Liver (tissue), 3 donors: ENCODE measurements around the gene ZDHHC5.

ENCODE experiments used
- EGR1 ChIP-seq, 2 donors: IDR thresholded peaks; 2 replicates each; pipeline ENCODE4 v1.6.1; 2016 to 2018; ENCODE audit warnings: antibody characterized with exemption in 2 of 2, low read depth in 2 of 2
- FOXA1 ChIP-seq: IDR thresholded peaks from 2 replicates; pipeline ENCODE4 v1.6.1; 2016; ENCODE audit warnings: antibody characterized with exemption
- JUND ChIP-seq, 2 donors: IDR thresholded peaks; 2 replicates each; pipeline ENCODE4 v1.6.1; 2016; ENCODE audit warnings: antibody characterized with exemption in 2 of 2
- NR2F2 ChIP-seq: IDR thresholded peaks from 2 replicates; pipeline ENCODE4 v1.6.1; 2016; ENCODE audit warnings: antibody characterized with exemption
- RAD21 ChIP-seq, 2 donors: IDR thresholded peaks; 2 replicates each; pipeline ENCODE4 v1.6.1; 2016; ENCODE audit warnings: antibody characterized with exemption in 2 of 2, mild to moderate bottlenecking in 2 of 2
- RXRA ChIP-seq, 2 donors: IDR thresholded peaks; 2 replicates each; pipeline ENCODE4 v1.6.1; 2017 to 2018; ENCODE audit warnings: antibody characterized with exemption in 2 of 2, mild to moderate bottlenecking in 1 of 2
- SP1 ChIP-seq: IDR thresholded peaks from 2 replicates; pipeline ENCODE4 v1.6.1; 2018; ENCODE audit warnings: antibody characterized with exemption, mild to moderate bottlenecking
- TAF1 ChIP-seq: conservative IDR thresholded peaks from 2 replicates; pipeline ENCODE4 v1.6.1; 2016; ENCODE audit warnings: antibody characterized with exemption, mild to moderate bottlenecking
- YY1 ChIP-seq: IDR thresholded peaks from 2 replicates; pipeline ENCODE4 v1.6.1; 2016; ENCODE audit warnings: antibody characterized with exemption, mild to moderate bottlenecking
- TF ChIP-seq, protein P1 (sequence below): fragments of 150-350 bp; IDR thresholded peaks from 2 replicates; pipeline ENCODE4 v1.5.1; 2017; ENCODE audit warnings: improper control_type of control experiment, low read depth, low read length; ENCODE audit not compliant: missing input control
- TF ChIP-seq, protein P2 (sequence below): IDR thresholded peaks from 2 replicates; pipeline ENCODE4 v1.6.1; 2016; ENCODE audit warnings: antibody characterized with exemption
- TF ChIP-seq, protein P3 (sequence below): IDR thresholded peaks from 2 replicates; pipeline ENCODE4 v1.6.1; 2016; ENCODE audit warnings: antibody characterized with exemption, mild to moderate bottlenecking
- TF ChIP-seq, protein P4 (sequence below): IDR thresholded peaks from 2 replicates; pipeline ENCODE4 v1.6.1; 2016; ENCODE audit warnings: antibody characterized with exemption
- donor health status: healthy.
- donor health status: healthy.

DNA sequence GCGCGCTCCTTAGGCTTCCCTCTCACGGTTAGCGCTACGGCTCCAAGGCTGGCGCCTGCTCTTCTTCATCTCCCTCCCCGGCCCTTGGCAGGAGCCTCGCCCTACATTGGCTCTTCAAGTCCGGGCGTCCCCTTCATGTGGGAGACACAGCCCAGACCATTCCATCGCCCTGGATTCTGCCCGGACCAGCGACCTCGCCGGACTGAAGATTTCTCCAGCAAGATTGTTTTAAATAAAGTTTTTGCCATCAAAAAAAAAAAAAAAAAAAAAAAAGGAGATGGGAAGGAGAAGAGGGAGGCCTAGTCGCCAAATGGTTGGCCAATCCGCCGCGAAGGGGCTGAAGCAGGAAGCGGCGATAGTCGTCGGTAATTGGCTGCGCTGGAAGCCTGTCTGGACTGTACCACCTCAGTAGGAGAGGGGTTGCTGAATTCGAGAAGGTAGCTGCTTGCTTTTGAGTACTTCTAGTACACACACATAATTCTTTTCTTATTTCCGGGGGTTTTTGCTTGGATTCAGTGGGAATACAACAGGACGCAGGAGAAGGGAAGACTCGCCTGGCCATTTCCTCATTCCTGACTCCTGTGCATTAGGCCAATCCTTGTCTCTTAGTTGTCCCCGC is 688 bp upstream of the ZDHHC5 start:
- TF ChIP-seq, protein P1, sequence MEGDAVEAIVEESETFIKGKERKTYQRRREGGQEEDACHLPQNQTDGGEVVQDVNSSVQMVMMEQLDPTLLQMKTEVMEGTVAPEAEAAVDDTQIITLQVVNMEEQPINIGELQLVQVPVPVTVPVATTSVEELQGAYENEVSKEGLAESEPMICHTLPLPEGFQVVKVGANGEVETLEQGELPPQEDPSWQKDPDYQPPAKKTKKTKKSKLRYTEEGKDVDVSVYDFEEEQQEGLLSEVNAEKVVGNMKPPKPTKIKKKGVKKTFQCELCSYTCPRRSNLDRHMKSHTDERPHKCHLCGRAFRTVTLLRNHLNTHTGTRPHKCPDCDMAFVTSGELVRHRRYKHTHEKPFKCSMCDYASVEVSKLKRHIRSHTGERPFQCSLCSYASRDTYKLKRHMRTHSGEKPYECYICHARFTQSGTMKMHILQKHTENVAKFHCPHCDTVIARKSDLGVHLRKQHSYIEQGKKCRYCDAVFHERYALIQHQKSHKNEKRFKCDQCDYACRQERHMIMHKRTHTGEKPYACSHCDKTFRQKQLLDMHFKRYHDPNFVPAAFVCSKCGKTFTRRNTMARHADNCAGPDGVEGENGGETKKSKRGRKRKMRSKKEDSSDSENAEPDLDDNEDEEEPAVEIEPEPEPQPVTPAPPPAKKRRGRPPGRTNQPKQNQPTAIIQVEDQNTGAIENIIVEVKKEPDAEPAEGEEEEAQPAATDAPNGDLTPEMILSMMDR, result no peak
- TF ChIP-seq RAD21 (IDR thresholded peaks at IDR 0.05) (peak in 1 of 2 donors; percentile 18), FOXA1 (no peak), SP1 (peak; percentile 94), TAF1 (peak; percentile 52), YY1 (peak; percentile 80), EGR1 (IDR thresholded peaks at IDR 0.05; ENCODE audit: low read depth in 2 of 2) (peak in 1 of 2 donors; percentile 46), NR2F2 (peak; percentile 73), JUND (IDR thresholded peaks at IDR 0.05) (peak in 1 of 2 donors; percentile 61), RXRA (IDR thresholded peaks at IDR 0.05) (peak; percentile 52 to 57)
- TF ChIP-seq, protein P2, sequence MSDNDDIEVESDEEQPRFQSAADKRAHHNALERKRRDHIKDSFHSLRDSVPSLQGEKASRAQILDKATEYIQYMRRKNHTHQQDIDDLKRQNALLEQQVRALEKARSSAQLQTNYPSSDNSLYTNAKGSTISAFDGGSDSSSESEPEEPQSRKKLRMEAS, result no peak
- TF ChIP-seq, protein P3, sequence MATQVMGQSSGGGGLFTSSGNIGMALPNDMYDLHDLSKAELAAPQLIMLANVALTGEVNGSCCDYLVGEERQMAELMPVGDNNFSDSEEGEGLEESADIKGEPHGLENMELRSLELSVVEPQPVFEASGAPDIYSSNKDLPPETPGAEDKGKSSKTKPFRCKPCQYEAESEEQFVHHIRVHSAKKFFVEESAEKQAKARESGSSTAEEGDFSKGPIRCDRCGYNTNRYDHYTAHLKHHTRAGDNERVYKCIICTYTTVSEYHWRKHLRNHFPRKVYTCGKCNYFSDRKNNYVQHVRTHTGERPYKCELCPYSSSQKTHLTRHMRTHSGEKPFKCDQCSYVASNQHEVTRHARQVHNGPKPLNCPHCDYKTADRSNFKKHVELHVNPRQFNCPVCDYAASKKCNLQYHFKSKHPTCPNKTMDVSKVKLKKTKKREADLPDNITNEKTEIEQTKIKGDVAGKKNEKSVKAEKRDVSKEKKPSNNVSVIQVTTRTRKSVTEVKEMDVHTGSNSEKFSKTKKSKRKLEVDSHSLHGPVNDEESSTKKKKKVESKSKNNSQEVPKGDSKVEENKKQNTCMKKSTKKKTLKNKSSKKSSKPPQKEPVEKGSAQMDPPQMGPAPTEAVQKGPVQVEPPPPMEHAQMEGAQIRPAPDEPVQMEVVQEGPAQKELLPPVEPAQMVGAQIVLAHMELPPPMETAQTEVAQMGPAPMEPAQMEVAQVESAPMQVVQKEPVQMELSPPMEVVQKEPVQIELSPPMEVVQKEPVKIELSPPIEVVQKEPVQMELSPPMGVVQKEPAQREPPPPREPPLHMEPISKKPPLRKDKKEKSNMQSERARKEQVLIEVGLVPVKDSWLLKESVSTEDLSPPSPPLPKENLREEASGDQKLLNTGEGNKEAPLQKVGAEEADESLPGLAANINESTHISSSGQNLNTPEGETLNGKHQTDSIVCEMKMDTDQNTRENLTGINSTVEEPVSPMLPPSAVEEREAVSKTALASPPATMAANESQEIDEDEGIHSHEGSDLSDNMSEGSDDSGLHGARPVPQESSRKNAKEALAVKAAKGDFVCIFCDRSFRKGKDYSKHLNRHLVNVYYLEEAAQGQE, result peak; percentile 67
- TF ChIP-seq, protein P4, sequence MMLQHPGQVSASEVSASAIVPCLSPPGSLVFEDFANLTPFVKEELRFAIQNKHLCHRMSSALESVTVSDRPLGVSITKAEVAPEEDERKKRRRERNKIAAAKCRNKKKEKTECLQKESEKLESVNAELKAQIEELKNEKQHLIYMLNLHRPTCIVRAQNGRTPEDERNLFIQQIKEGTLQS, result peak; percentile 53
